Neutrophil (primary cell): Measurements from ENCODE around the gene SPDYE1.
"Not testable (repeated sequence)": the region's sequence is repeated elsewhere in the genome, so short reads cannot be mapped to it uniquely, and the experiment has no call there.

Experiments
- H3K27ac ChIP-seq: fragments of 200-600 bp; sonication (generic); 2 replicates; pipeline ENCODE4 v1.5.1; 2016; ENCODE audit warnings: mild to moderate bottlenecking, moderate library complexity
- H3K27me3 ChIP-seq: fragments of 200-600 bp; sonication (generic); 2 replicates; pipeline ENCODE4 v1.6.0; 2016; ENCODE audit warnings: mild to moderate bottlenecking
- H3K36me3 ChIP-seq: fragments of 200-600 bp; sonication (generic); 2 replicates; pipeline ENCODE4 v1.5.1; 2017
- H3K4me1 ChIP-seq, 2 experiments: fragments of 200-600 bp in 1 of 2; sonication (generic) in 1 of 2; 1 replicate in 1 of 2; 2 replicates in 1 of 2; pipeline versions ENCODE4 v1.5.1 to v1.6.1; 2013 to 2016; ENCODE audit warnings: low read depth in 1 of 2, low read length in 1 of 2, mild to moderate bottlenecking in 1 of 2, moderate library complexity in 1 of 2; ENCODE audit not compliant: control insufficient read depth in 1 of 2, insufficient read depth in 1 of 2
- H3K4me3 ChIP-seq, 2 experiments: fragments of 200-600 bp in 1 of 2; sonication (generic) in 1 of 2; 1 replicate in 1 of 2; 2 replicates in 1 of 2; pipeline ENCODE4 v1.5.1; 2013 to 2016; ENCODE audit warnings: low read depth in 1 of 2, low read length in 1 of 2, mild to moderate bottlenecking in 1 of 2, moderate library complexity in 1 of 2
- H3K9me3 ChIP-seq: fragments of 200-600 bp; sonication (generic); 2 replicates; pipeline ENCODE4 v1.5.1; 2016
- CTCF ChIP-seq: fragments of 200-600 bp; sonication (generic); IDR thresholded peaks from 2 replicates; pipeline ENCODE4 v1.5.1; 2016; ENCODE audit warnings: antibody characterized with exemption

Gene SPDYE1

GRCh38 chr7:44033971-44034844, 36.5 kb downstream of the SPDYE1 start:
- H3K27ac ChIP-seq, H3K4me3 ChIP-seq, H3K9me3 ChIP-seq, H3K4me1 ChIP-seq, H3K36me3 ChIP-seq, H3K27me3 ChIP-seq: not testable (repeated sequence)

GRCh38 chr7:44036364-44036763, 38.7 kb downstream of the SPDYE1 start:
- peaks cover 6 to 11% of the 10 kb centered on the region in 2 experiments for H3K4me1 ChIP-seq
- H3K27me3 ChIP-seq, H3K9me3 ChIP-seq, H3K27ac ChIP-seq, H3K4me3 ChIP-seq, H3K36me3 ChIP-seq: not testable (repeated sequence)

- peak overlapping the region; percentile 46 for H3K27ac ChIP-seq
- not testable (repeated sequence) for H3K36me3 ChIP-seq, H3K9me3 ChIP-seq
Observed at GRCh38 chr7:44037951-44038350, 40.3 kb downstream of the SPDYE1 start.

GRCh38 chr7:44038553-44038952, 40.9 kb downstream of the SPDYE1 start:
- not testable (repeated sequence) for H3K36me3 ChIP-seq, H3K9me3 ChIP-seq, H3K4me3 ChIP-seq, H3K27me3 ChIP-seq
- H3K4me1 ChIP-seq = peaks cover 8 to 14% of the 10 kb centered on the region in 2 experiments
- H3K27ac ChIP-seq = peak overlapping the region; percentile 46

More at GRCh38 chr7:44037951-44038350, 40.3 kb downstream of the SPDYE1 start:
- H3K27me3 ChIP-seq, H3K4me3 ChIP-seq: not testable (repeated sequence)
- peaks cover 6 to 11% of the 10 kb centered on the region in 2 experiments for H3K4me1 ChIP-seq

- TF ChIP-seq CTCF = peak; percentile 8
- not testable (repeated sequence) for H3K36me3 ChIP-seq, H3K9me3 ChIP-seq, H3K27me3 ChIP-seq
- peaks cover 13 to 19% of the 10 kb centered on the region in 2 experiments for H3K4me1 ChIP-seq
- H3K4me3 ChIP-seq = peak overlapping the region; percentile 57 to 60
- H3K27ac ChIP-seq = peak overlapping the region; percentile 94
Observed at GRCh38 chr7:44038961-44039558, 41.4 kb downstream of the SPDYE1 start.

- H3K27me3 ChIP-seq, H3K9me3 ChIP-seq, H3K36me3 ChIP-seq: not testable (repeated sequence)
- H3K4me3 ChIP-seq = peak overlapping the region; percentile 54
- peak overlapping the region; percentile 71 for H3K27ac ChIP-seq
- peaks cover 16 to 28% of the 10 kb centered on the region in 2 experiments for H3K4me1 ChIP-seq
Observed at GRCh38 chr7:44039800-44040492, 42.2 kb downstream of the SPDYE1 start.

- not testable (repeated sequence) for H3K36me3 ChIP-seq, H3K9me3 ChIP-seq, H3K27me3 ChIP-seq
- H3K27ac ChIP-seq = peak overlapping the region; percentile 71
- peaks cover 21 to 33% of the 10 kb centered on the region in 2 experiments for H3K4me1 ChIP-seq
- H3K4me3 ChIP-seq = peak overlapping the region; percentile 54
- peak; percentile 58 for TF ChIP-seq CTCF
Observed at GRCh38 chr7:44040493-44040891, 42.8 kb downstream of the SPDYE1 start.
